HCT116 (cell line): ENCODE measurements around the gene PPP1R14B. TPM values are rescaled to one million over a fixed set of nuclear protein-coding genes. Genes with fewer than 3 reads are reported as not detected.
"Not testable (repeated sequence)": the region's sequence is repeated elsewhere in the genome, so short reads cannot be mapped to it uniquely, and the experiment has no call there.

Source experiments
- ATAC-seq: fragments of 200-7000 bp; cut with Tn5 transposase; 2 replicates; pipeline ENCODE4 v1.9.1; 2020; ENCODE audit warnings: mild to moderate bottlenecking, moderate library complexity
- BruUV-seq: library from RNA; stranded (reverse); fragments of 400-500 nt; replicated peaks from 2 replicates; lab custom pipeline; 2021; lab: Mats Ljungman, UMichigan
- CTCF ChIA-PET: fragments of 300-600 bp; sonication (Branson Sonifier 250); formaldehyde crosslinking; loops from one replicate; lab custom pipeline; 2021; ENCODE audit warnings: antibody characterized with exemption; lab: Charles Lee
- POLR2A ChIA-PET: fragments of 300-600, 350-600 bp; sonication (Branson Sonifier 250); formaldehyde crosslinking; loops from one replicate; lab custom pipeline; 2021; ENCODE audit warnings: antibody characterized with exemption; lab: Charles Lee
- RAD21 ChIA-PET, 2 experiments: fragments of 300-600 bp; sonication (Branson Sonifier 250); formaldehyde crosslinking; loops; one replicate each; lab custom pipeline; 2023; ENCODE audit warnings: low total read pairs in 2 of 2; ENCODE audit not compliant: uncharacterized antibody in 2 of 2, unreplicated experiment in 2 of 2, low non-redundant PET in 1 of 2; lab: Charles Lee
- DNase-seq: peaks from one replicate; pipeline ENCODE4 v3.0.0-alpha.2; 2010; ENCODE audit warnings: low read depth, low spot score
- H2AFZ ChIP-seq: fragments of 200-600 bp; shearing (Covaris generic), sonication (generic); 2 replicates; pipeline ENCODE4 v1.6.1; 2017; ENCODE audit warnings: low read depth, mixed run types, mixed read lengths, antibody characterized with exemption, low read length; ENCODE audit not compliant: poor library complexity, severe bottlenecking
- H3K27ac ChIP-seq: 2 replicates; pipeline ENCODE4 v1.5.1; 2012; ENCODE audit warnings: low read depth, low read length
- H3K27me3 ChIP-seq: fragments of 200-600 bp; sonication (generic); 2 replicates; pipeline ENCODE4 v1.6.1; 2016; ENCODE audit warnings: mixed run types, low read length, mixed read lengths; ENCODE audit not compliant: insufficient read depth
- H3K36me3 ChIP-seq, 2 experiments: fragments of 200-500 bp in 1 of 2; fragments of 200-600 bp in 1 of 2; sonication (Bioruptor generic) in 1 of 2; sonication (generic) in 1 of 2; 2 replicates each; pipeline versions ENCODE4 v1.5.1 to v1.6.1; 2014 to 2016; ENCODE audit warnings: low read length in 2 of 2, inconsistent platforms in 1 of 2, mixed read lengths in 1 of 2, mixed run types in 1 of 2; ENCODE audit not compliant: insufficient read depth in 2 of 2, control insufficient read depth in 1 of 2
- H3K4me1 ChIP-seq, 2 experiments: fragments of 200-600 bp in 1 of 2; sonication (generic) in 1 of 2; 2 replicates each; pipeline versions ENCODE4 v1.5.1 to v1.6.1; 2012 to 2017; ENCODE audit warnings: low read length in 2 of 2, inconsistent platforms in 1 of 2, mild to moderate bottlenecking in 1 of 2, mixed read lengths in 1 of 2, mixed run types in 1 of 2, moderate library complexity in 1 of 2; ENCODE audit not compliant: insufficient read depth in 2 of 2, control insufficient read depth in 1 of 2
- H3K4me2 ChIP-seq: fragments of 200-600 bp; sonication (generic); 2 replicates; pipeline ENCODE4 v1.6.1; 2017; ENCODE audit warnings: mixed run types, low read length, mixed read lengths
- H3K4me3 ChIP-seq, 2 experiments: fragments of 200-600 bp in 1 of 2; sonication (generic) in 1 of 2; replicated peaks in 1 of 2; 2 replicates each; pipeline ENCODE4 v1.5.1; 2011 to 2016; ENCODE audit warnings: low read length in 2 of 2, control low read depth in 1 of 2, low read depth in 1 of 2, mild to moderate bottlenecking in 1 of 2, mixed read lengths in 1 of 2, mixed run types in 1 of 2
- H3K79me2 ChIP-seq: fragments of 200-600 bp; sonication (generic); 2 replicates; pipeline ENCODE4 v1.6.1; 2017; ENCODE audit warnings: mild to moderate bottlenecking, mixed run types, low read length, moderate library complexity, mixed read lengths; ENCODE audit not compliant: insufficient read depth
- H3K9ac ChIP-seq: fragments of 200-600 bp; sonication (generic); 2 replicates; pipeline ENCODE4 v1.6.1; 2016; ENCODE audit warnings: low read length, mixed read lengths
- H3K9me2 ChIP-seq: fragments of 200-600 bp; sonication (generic), shearing (Covaris generic); 2 replicates; pipeline ENCODE4 v1.6.1; 2017; ENCODE audit warnings: mixed run types, mild to moderate bottlenecking, moderate library complexity; ENCODE audit not compliant: insufficient read depth
- H3K9me3 ChIP-seq, 2 experiments: fragments of 200-500 bp in 1 of 2; fragments of 200-600 bp in 1 of 2; sonication (Bioruptor generic) in 1 of 2; sonication (generic) in 1 of 2; 2 replicates each; pipeline ENCODE4 v1.6.1; 2014 to 2017; ENCODE audit warnings: low read length in 2 of 2, mixed read lengths in 2 of 2, inconsistent platforms in 1 of 2, low read depth in 1 of 2, mild to moderate bottlenecking in 1 of 2, mixed run types in 1 of 2, moderate library complexity in 1 of 2; ENCODE audit not compliant: control insufficient read depth in 1 of 2, insufficient read depth in 1 of 2
- H4K20me1 ChIP-seq: fragments of 200-600 bp; sonication (generic), shearing (Covaris generic); 2 replicates; pipeline ENCODE4 v1.6.1; 2017; ENCODE audit warnings: mixed run types, mild to moderate bottlenecking, moderate library complexity; ENCODE audit not compliant: insufficient read depth
- CBX3 ChIP-seq: IDR thresholded peaks from 2 replicates; pipeline ENCODE4 v1.6.1; 2012; ENCODE audit warnings: low read depth
- JUND ChIP-seq: IDR thresholded peaks from 2 replicates; pipeline ENCODE4 v1.6.1; 2012
- POLR2A ChIP-seq: IDR thresholded peaks from 2 replicates; pipeline ENCODE4 v1.7.0; 2011; ENCODE audit warnings: borderline replicate concordance; ENCODE audit not compliant: insufficient read depth, insufficient read length; ENCODE audit errors: extremely low read depth
- ZFX ChIP-seq: fragments of 450-650 bp; IDR thresholded peaks from 2 replicates; pipeline ENCODE4 v1.6.1; 2017
- intact Hi-C: fragments of 100-400 bp; cut with micrococcal nuclease; formaldehyde crosslinking; loops from 2 replicates; pipeline ENCODE4 v1.10.0; 2022
- total RNA-seq: library from RNA; stranded (reverse); gene quantifications from one replicate; pipeline ENCODE4 v1.2.1, GENCODE V29; 2021; ENCODE audit not compliant: unreplicated experiment

The PPP1R14B gene
- total RNA-seq, 1 experiment from 2014 or later = 332 TPM

GRCh38 chr11:64247729-64248531 is 1.2 kb upstream of the PPP1R14B start:
- POLR2A ChIA-PET = interaction anchor here (2.4 to 4.6 kb wide), 2 partner anchors 22 to 56 kb away, joined by 5 to 29 read pairs; no protein-coding TSS in a partner anchor
- peak overlapping the region; percentile 94 for H3K27ac ChIP-seq
- H4K20me1 ChIP-seq = no peaks in the 10 kb centered on the region
- no peak for TF ChIP-seq JUND
- no peak for TF ChIP-seq CBX3
- TF ChIP-seq ZFX = peak; percentile 78
- TF ChIP-seq POLR2A = peak; percentile 13
- peaks cover 50% of the 10 kb centered on the region for H3K79me2 ChIP-seq
- peaks cover 0 to 12% of the 10 kb centered on the region in 2 experiments; a peak in 1 of 4 replicates for H3K36me3 ChIP-seq
- H3K4me3 ChIP-seq = peak overlapping the region; percentile 57 to 74
- H3K9me2 ChIP-seq = no peaks in the 10 kb centered on the region
- intact Hi-C loops = no loop called here
- no peaks in the 10 kb centered on the region for H3K9me3 ChIP-seq
- peaks cover 34 to 76% of the 10 kb centered on the region in 2 experiments for H3K4me1 ChIP-seq
- peak overlapping the region; percentile 96 for H3K4me2 ChIP-seq
- no peaks in the 10 kb centered on the region for H3K27me3 ChIP-seq
- RAD21 ChIA-PET = no interaction called here
- ATAC-seq = peak; percentile 2; the same call in 1 of the 2 replicates
- H3K9ac ChIP-seq = peak overlapping the region; percentile 95
- DNase-seq = no peak
- H2AFZ ChIP-seq = no peak overlapping the region
- CTCF ChIA-PET = interaction anchor here (3.1 kb wide), 1 partner anchor 108 kb away, joined by 15 read pairs; no protein-coding TSS in a partner anchor
- BruUV-seq = no TSS peak

GRCh38 chr11:64246621-64246870 is 197 bp downstream of the PPP1R14B start:
- Histone ChIP-seq H3K4me2 (peak overlapping the region; percentile 96; the same call in 1 of the 2 replicates), H3K4me3 (peak overlapping the region; percentile 99 to 100), H3K9ac (peak overlapping the region; percentile 100), H3K36me3 (peaks cover 0 to 12% of the 10 kb centered on the region in 2 experiments; a peak in 1 of 4 replicates), H3K27ac (peak overlapping the region; percentile 94), H3K4me1 (peaks cover 36 to 76% of the 10 kb centered on the region in 2 experiments), H3K79me2 (peaks cover 50% of the 10 kb centered on the region)
- ChIA-PET CTCF (interaction anchor here (0.6 to 3.1 kb wide), 4 partner anchors 24 to 109 kb away, joined by 3 to 15 read pairs (median 8); no protein-coding TSS in a partner anchor), POLR2A (interaction anchor here (0.6 to 4.6 kb wide), 5 partner anchors 24 to 442 kb away, joined by 3 to 29 read pairs (median 3); partner anchors contain the start of genes PRDX5 and TRMT112), RAD21 (interaction anchor here in 1 of 2 experiments (1.1 kb wide), 1 partner anchor 42 kb away, joined by 4 read pairs; no protein-coding TSS in a partner anchor)
- H3K27me3 ChIP-seq, H4K20me1 ChIP-seq, DNase-seq, BruUV-seq, H2AFZ ChIP-seq, H3K9me2 ChIP-seq, intact Hi-C loops, H3K9me3 ChIP-seq: not testable (repeated sequence)
- ATAC-seq = peak; percentile 0
